HepG2 (cell line): ENCODE measurements around the gene HMGCR.
"Not testable (repeated sequence)": the region's sequence is repeated elsewhere in the genome, so short reads cannot be mapped to it uniquely, and the experiment has no call there.

Experiments
- TCF7L2 ChIP-seq: IDR thresholded peaks from 2 replicates; pipeline ENCODE4 v1.6.1; 2011; ENCODE audit warnings: mild to moderate bottlenecking, low read depth, low read length, moderate library complexity
- ZNF660 ChIP-seq: sonication (generic); formaldehyde crosslinking; IDR thresholded peaks from 2 replicates; pipeline ENCODE4 v1.5.1; 2020; ENCODE audit warnings: mild to moderate bottlenecking, low read depth, missing genetic modification reagents, borderline replicate concordance

GRCh38 chr5:75334413-75334812 is 2.6 kb upstream of the HMGCR start:
- TF ChIP-seq ZNF660 (CRISPR knock-in tag); TCF7L2: not testable (repeated sequence)
